BE2C (cell line): Measurements from ENCODE around the gene PRKCSH.

ENCODE experiments used
- DNase-seq: peaks from one replicate; pipeline ENCODE4 v3.0.0-alpha.2; 2020
- H3K27me3 ChIP-seq: fragments of 250-450 bp; sonication (Bioruptor Pico); 2 replicates; pipeline ENCODE4 v1.5.1; 2020; ENCODE audit warnings: mild to moderate bottlenecking
- H3K36me3 ChIP-seq: fragments of 250-450 bp; sonication (Bioruptor Pico); 2 replicates; pipeline ENCODE4 v1.5.1; 2020; ENCODE audit warnings: mild to moderate bottlenecking
- H3K4me1 ChIP-seq: fragments of 250-450 bp; sonication (Bioruptor Pico); 2 replicates; pipeline ENCODE4 v1.5.1; 2020
- H3K4me3 ChIP-seq: 2 replicates; pipeline ENCODE4 v1.5.1; 2011; ENCODE audit warnings: low read depth, low read length
- H3K9me3 ChIP-seq: fragments of 250-450 bp; sonication (Bioruptor Pico); 2 replicates; pipeline ENCODE4 v1.5.1; 2020
- CTCF ChIP-seq: IDR thresholded peaks from 2 replicates; pipeline ENCODE4 v1.5.1; 2012; ENCODE audit warnings: mild to moderate bottlenecking, low read depth, low read length

Gene PRKCSH

GRCh38 chr19:11408591-11408990 is 26.8 kb upstream of the PRKCSH start:
- DNase-seq, result no peak
- H3K4me3 ChIP-seq, result no peak overlapping the region
- H3K27me3 ChIP-seq, result no peaks in the 10 kb centered on the region; the same call in 1 of the 2 replicates
- peaks cover 3% of the 10 kb centered on the region; the same call in 1 of the 2 replicates for H3K4me1 ChIP-seq
- no peaks in the 10 kb centered on the region for H3K9me3 ChIP-seq
- H3K36me3 ChIP-seq, result no peaks in the 10 kb centered on the region
- no peak for TF ChIP-seq CTCF

DNA sequence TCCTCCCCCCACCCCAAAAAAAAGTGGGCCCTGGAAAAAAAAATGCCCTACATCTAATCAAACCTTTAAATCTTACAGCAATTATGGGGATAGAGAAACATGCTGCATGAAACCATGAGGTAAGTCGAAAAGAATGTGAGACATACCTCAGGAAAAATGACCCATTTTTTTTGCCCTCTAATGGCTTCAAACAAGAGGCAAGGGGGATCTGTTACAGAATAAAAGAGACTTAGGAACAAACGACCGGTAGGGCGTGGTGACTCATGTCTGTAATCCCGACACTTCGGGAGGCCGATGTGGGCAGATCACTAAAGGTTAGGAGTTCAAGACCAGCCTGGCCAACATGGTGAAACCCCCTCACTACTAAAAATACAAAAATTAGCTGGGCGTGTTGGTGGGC is 24.8 kb upstream of the PRKCSH start:
- Histone ChIP-seq H3K4me3 (no peak overlapping the region), H3K4me1 (no peaks in the 10 kb centered on the region), H3K9me3 (no peaks in the 10 kb centered on the region), H3K36me3 (no peaks in the 10 kb centered on the region), H3K27me3 (no peaks in the 10 kb centered on the region; the same call in none of the 2 replicates)
- no peak for DNase-seq
- no peak for TF ChIP-seq CTCF

DNA sequence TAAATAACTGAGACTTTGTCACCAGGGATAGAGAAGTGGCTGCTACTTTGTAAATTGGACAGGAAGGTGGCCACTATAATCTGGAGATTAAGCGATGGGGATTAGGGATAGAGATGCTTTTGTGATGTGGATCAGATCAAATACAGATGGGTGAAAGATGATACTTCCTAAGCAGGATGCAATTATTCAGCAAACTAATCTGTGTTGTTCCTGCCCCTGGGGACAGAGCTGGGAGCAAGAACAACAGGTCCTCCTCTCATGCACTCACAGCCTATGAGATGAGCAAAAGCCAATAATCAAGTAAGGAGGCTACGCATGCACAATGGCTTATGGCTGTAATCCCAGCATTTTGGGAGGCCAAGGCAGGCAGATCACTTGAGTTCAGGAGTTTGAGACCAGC is 20.9 kb upstream of the PRKCSH start:
- Histone ChIP-seq H3K4me3 (no peak overlapping the region), H3K9me3 (no peaks in the 10 kb centered on the region), H3K36me3 (no peaks in the 10 kb centered on the region), H3K4me1 (no peaks in the 10 kb centered on the region), H3K27me3 (peaks cover 30% of the 10 kb centered on the region)
- no peak for DNase-seq
- TF ChIP-seq CTCF, result no peak

DNA sequence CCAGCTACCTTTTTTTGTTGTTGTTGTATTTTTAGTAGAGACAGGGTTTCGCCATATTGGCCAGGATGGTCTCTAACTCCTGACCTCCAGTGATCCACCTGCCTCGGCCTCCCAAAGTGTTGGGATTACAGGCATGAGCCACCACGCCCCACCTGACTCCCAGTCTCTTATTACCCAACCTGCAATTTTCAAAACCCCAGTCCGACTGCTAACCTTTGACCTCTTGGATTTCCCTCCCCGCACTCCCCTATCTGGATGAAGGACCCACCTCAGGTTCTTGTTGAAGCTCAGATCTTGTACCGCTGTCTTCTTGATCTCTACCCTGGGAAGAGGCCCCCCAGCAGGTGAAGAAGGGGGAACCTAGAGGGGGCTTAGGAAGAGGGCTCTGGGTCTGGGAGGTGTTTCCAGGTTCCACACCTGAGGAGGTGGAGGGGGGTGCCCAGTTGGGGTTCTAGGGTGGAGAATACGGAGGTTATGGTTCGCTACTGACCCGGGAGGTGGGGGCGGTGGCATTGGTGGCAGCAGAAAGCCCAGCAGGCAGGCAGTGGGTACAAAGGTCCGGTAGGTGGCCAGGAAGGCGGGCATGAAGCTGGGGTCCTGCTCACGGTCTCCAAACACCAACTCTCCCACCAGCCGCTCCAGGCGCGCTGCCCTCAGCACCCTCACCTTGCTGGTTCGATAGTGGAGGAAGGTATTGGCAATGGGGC is 18.9 kb upstream of the PRKCSH start:
- Histone ChIP-seq H3K4me1 (no peaks in the 10 kb centered on the region), H3K4me3 (no peak overlapping the region), H3K9me3 (no peaks in the 10 kb centered on the region), H3K36me3 (no peaks in the 10 kb centered on the region), H3K27me3 (peaks cover 50% of the 10 kb centered on the region)
- no peak for TF ChIP-seq CTCF
- DNase-seq, result no peak

DNA sequence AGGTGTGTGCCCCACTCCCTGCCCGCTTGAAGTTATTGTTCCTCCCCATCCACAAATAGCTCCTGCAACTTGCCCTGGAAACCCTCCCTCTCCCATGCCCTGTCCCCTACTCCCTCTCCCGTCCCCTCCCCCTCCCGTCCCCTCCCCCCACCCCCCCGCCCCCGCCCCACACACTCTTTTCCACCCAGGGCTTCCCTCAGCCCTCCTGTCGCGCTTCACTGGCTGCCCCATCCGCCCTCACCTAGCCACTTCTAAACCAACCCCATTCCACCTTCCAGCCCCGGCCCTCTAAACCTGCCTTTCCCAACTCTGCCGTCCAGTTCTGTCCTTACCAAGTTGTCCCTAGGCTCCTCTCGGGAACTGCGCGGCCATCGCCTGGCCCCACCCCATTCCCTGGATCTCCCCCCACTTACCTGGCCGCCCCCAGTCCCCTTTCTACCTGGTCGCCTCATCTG is 17.3 kb upstream of the PRKCSH start:
- no peaks in the 10 kb centered on the region for H3K4me1 ChIP-seq
- H3K27me3 ChIP-seq, result peaks cover 58% of the 10 kb centered on the region
- H3K36me3 ChIP-seq, result no peaks in the 10 kb centered on the region
- no peak for DNase-seq
- H3K9me3 ChIP-seq, result no peaks in the 10 kb centered on the region
- TF ChIP-seq CTCF, result no peak
- H3K4me3 ChIP-seq, result no peak overlapping the region

DNA sequence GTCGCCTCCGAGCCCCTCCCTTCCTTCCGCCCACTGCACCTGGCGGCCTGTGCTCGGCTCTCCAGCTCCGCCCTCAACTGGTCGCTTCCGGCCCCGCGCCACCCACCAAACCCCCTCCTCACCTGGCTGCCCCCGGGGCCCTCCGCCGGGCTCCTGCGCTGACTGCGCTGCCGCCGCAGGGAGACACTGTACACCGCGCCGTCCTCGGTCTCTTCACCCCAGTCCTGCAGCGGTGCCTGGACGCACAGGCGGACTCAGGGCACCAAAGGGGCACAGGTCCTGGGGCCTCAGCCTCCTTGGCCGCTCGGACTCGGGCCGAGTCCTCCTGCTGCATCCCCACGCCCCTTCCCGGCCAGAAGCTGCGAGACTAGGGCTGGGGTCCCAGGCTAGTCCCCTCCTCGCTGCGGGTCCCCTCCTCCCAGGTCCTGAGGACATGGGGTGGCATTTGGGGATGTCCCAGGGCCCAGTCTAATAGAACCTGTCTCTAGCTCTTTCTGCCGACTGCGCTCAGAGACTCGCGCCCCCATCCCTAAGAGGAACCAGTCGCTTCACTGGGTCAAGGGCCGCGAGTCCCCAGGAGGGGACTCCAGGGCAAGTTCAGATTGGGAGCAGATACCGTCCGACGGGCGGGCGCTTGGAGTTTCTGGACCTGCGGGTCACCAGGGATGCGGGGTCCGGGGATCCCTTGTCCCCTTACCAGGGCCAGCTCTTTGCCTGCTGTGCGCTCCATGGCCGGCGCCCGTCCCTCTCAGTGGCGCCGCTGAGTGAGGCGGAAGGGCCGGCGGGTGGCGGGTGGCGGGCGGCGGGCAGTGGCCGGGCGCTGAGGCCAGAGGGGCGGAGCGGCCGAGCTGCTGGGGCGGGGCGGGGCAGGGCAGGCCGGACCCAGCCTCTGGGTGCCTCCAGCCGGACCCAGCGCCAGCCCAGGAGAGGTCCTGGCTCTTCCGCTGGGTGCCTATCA is 16.6 kb upstream of the PRKCSH start, which contains the start of gene RGL3:
RGL3 (minus strand) TSS at position 766 of the 958 bp plus-strand sequence; CDS start at position 730, 36 bp downstream.
- Histone ChIP-seq H3K4me1 (no peaks in the 10 kb centered on the region), H3K27me3 (peaks cover 61% of the 10 kb centered on the region), H3K4me3 (no peak within 1 kb of the TSS), H3K9me3 (no peaks in the 10 kb centered on the region), H3K36me3 (no peaks in the 10 kb centered on the region)
- no peak for TF ChIP-seq CTCF
- no peak for DNase-seq
